C4-2B (cell line): ENCODE results near the gene PURB.

Experiments used
- ZFX ChIP-seq: fragments of 450-650 bp; IDR thresholded peaks from 2 replicates; pipeline ENCODE4 v1.6.1; 2017
- TF ChIP-seq, protein P1 (sequence below): fragments of 450-650 bp; conservative IDR thresholded peaks from 2 replicates; pipeline ENCODE4 v1.5.1; 2017; ENCODE audit warnings: mild to moderate bottlenecking

DNA sequence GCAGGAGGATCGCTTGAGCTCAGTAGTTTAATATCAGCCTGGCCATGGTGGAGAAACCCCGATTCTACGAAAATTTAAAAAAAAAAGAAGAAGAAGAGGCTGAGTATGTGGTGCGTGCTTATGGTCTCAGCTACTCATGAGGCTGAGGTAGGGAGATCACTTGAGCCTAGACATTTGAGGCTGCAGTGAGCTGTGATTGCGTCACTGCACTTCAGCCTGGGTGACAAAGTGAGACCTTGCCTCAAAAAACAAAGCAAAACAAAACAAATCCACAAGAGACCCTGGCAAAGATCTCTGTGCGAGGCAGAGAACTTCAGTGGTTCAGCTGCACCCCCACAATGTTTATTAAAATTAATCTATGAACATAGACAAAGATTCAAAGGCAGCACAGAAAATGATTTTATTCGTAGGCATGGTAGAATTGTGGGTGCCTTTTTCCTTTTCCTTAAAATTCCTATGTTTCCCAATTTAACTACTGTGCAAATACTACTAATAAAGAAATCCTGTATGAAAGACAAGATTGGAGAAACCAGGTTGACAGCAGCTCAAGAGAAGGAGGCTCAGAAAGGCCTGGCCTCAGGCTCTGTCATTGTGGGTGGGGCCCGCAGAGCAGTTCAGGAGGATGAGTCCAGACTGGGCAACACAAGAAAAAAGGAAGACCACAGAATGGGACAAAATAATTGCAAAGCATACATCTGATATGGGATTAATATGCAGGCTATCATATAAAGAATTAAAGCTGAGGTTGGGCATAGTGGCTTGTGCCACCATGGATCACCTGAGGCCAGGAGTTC, 24.5 kb upstream of the PURB start:
- TF ChIP-seq, protein P1, sequence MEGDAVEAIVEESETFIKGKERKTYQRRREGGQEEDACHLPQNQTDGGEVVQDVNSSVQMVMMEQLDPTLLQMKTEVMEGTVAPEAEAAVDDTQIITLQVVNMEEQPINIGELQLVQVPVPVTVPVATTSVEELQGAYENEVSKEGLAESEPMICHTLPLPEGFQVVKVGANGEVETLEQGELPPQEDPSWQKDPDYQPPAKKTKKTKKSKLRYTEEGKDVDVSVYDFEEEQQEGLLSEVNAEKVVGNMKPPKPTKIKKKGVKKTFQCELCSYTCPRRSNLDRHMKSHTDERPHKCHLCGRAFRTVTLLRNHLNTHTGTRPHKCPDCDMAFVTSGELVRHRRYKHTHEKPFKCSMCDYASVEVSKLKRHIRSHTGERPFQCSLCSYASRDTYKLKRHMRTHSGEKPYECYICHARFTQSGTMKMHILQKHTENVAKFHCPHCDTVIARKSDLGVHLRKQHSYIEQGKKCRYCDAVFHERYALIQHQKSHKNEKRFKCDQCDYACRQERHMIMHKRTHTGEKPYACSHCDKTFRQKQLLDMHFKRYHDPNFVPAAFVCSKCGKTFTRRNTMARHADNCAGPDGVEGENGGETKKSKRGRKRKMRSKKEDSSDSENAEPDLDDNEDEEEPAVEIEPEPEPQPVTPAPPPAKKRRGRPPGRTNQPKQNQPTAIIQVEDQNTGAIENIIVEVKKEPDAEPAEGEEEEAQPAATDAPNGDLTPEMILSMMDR: no peak
- TF ChIP-seq ZFX: no peak
